ENCODE data around the gene INPP5J. TPM values are rescaled to one million over a fixed set of nuclear protein-coding genes. Genes with fewer than 3 reads are reported as not detected.

INPP5J gene
- total and polyA plus RNA-seq, 3 donors from 2014 or later = 5.2 to 17.2 (median 11.3) TPM

DNA sequence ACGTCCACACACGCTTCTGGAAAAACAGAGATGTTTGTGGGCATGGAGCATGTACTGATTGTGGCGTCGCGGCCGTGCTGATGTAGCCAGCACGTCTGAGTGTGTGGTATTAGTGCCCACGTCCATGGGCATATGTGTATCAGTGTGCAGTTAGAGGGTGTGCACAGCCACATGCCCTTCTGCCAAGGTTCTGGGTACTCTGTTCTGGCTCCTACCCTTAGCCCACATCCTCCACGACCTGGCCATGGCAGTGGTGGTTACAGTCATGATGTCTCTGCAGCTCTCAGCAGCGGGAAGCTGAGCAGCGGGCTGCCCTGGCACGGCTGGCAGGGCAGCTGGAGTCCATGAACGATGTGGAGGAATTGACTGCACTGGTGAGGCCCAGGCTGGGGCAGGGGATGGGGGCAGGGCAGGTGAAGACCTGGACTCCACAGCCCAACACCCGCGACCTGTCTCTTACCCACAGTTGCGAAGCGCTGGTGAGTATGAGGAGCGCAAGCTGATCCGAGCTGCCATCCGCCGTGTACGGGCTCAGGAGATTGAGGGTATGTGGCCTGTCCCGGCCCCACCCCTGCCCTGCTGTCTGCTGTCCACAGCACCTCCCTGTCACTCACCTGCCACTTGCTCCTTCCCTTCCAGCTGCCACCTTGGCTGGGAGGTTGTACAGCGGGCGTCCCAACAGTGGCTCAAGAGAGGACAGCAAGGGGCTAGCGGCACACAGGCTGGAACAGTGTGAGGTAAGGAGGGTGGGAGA is 34.4 kb upstream of the INPP5J start:
- Histone ChIP-seq H3K4me1 (peaks cover 21% of the 10 kb centered on the region), H3K27me3 (no peaks in the 10 kb centered on the region), H3K27ac (no peak overlapping the region), H3K4me3 (no peak overlapping the region), H3K36me3 (ENCODE audit: low read depth, missing control alignments) (no peaks in the 10 kb centered on the region), H3K9me3 (no peaks in the 10 kb centered on the region)
- intact Hi-C loops (cut with DNase I; ENCODE audit: low total_unique reads) = loop anchor here (5.0 kb wide), 1 partner anchor 141 kb away; no protein-coding TSS in a partner anchor
- TF ChIP-seq, protein P1, sequence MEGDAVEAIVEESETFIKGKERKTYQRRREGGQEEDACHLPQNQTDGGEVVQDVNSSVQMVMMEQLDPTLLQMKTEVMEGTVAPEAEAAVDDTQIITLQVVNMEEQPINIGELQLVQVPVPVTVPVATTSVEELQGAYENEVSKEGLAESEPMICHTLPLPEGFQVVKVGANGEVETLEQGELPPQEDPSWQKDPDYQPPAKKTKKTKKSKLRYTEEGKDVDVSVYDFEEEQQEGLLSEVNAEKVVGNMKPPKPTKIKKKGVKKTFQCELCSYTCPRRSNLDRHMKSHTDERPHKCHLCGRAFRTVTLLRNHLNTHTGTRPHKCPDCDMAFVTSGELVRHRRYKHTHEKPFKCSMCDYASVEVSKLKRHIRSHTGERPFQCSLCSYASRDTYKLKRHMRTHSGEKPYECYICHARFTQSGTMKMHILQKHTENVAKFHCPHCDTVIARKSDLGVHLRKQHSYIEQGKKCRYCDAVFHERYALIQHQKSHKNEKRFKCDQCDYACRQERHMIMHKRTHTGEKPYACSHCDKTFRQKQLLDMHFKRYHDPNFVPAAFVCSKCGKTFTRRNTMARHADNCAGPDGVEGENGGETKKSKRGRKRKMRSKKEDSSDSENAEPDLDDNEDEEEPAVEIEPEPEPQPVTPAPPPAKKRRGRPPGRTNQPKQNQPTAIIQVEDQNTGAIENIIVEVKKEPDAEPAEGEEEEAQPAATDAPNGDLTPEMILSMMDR (IDR thresholded peaks at IDR 0.05) = no peak
- TF ChIP-seq POLR2A (IDR thresholded peaks at IDR 0.05) = no peak
- WGBS, 2 donors = 90 to 94% methylated on average over 23 to 26 of the region's 26 CpGs
- no peak for DNase-seq

DNA sequence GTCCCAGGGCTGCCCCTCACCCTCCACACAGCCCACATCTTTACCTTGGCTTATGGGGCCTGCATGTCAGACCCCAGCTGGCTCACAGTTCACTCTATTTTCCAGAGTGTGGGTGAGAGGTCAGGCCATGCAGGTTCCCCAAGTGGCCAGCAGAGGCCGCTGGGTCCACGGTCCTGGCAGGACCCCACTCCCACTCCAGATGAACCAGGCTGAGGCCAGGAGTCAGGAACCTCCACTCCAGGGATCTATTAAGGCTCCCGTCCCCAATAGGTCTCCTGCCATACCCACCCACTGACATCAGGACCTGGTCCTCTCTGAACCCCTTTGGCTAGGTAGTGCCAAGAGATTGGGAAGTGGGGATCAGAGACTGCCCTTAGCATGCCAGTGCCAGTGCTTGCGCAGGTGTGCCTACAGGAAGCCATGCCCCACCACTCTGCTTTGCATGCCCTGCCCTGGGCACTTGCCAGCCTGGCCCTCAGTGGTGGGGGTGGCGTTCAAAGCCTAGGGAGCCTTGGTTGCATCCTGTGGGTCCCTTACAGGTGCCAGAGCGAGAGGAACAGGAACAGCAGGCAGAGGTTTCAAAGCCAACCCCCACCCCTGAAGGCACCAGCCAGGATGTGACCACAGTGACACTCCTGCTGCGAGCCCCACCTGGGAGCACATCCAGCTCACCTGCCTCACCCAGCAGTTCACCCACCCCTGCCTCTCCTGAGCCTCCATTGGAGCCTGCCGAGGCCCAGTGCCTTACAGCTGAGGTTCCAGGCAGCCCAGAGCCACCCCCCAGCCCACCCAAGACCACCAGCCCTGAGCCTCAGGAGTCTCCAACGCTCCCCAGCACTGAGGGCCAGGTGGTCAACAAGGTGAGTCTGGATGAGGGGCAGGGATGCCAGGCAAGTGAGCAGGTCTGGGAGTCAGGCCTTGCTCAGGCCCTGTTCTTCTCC is 33.3 kb upstream of the INPP5J start:
- Histone ChIP-seq H3K27me3 (no peaks in the 10 kb centered on the region), H3K9me3 (no peaks in the 10 kb centered on the region), H3K27ac (peak overlapping the region in 1 of 2 donors; percentile 45), H3K4me3 (no peak overlapping the region), H3K4me1 (peaks cover 11% of the 10 kb centered on the region), H3K36me3 (ENCODE audit: low read depth, missing control alignments) (no peaks in the 10 kb centered on the region)
- intact Hi-C loops (cut with DNase I; ENCODE audit: low total_unique reads) = loop anchor here (5.0 to 10.0 kb wide), 2 partner anchors 55 to 142 kb away; partner anchors contain the start of gene PLA2G3
- TF ChIP-seq, protein P1 (IDR thresholded peaks at IDR 0.05) = peak; percentile 66 to 77 (median 75)
- TF ChIP-seq POLR2A (IDR thresholded peaks at IDR 0.05) = no peak
- 72 to 100% methylated on average over 2 to 9 of the region's 9 CpGs for WGBS, 2 donors
- peak; percentile 54 for DNase-seq

DNA sequence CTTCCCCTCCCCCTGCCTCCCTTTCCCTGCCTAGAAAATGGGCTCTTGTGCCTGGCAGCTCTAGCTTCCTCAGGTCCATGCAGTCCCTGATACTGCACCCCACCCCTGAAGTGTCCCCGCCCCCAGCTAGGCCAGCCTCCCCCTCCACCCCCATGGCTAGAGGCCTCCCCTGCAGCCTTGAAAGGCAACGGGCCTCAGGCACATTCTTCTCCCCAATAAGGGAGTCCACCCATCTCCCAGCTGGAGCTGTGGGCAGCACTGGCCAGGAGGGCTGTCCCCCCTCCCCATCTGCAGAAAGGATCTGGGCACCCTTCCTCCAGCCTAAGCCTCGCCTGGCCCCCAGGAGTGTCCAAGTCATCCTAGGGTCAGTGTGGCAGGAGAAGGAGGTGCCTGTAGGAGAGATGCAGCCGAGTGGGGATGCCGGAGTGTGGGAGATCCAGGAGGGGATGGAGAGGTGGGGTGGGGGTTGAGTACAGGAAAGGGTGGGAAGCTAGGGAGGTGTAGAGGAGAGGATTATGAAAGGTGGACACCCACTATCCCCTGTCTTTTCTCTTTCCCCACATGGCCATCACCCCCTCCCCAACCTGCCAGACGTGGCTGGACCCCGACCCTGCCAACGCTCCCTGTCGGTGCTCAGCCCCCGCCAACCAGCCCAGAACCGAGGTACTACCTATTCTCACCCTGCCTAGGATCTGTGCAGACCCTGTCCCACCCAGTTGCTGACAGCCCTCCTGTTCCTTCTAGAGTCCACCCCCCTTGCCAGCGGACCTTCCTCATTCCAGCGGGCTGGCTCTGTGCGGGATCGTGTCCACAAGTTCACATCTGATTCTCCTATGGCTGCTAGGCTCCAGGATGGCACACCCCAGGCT is 32.3 kb upstream of the INPP5J start:
- WGBS, 2 donors = 81% methylated on average over 14 to 15 of the region's 15 CpGs
- Histone ChIP-seq H3K9me3 (no peaks in the 10 kb centered on the region), H3K27me3 (no peaks in the 10 kb centered on the region), H3K4me3 (no peak overlapping the region), H3K36me3 (ENCODE audit: low read depth, missing control alignments) (no peaks in the 10 kb centered on the region), H3K27ac (peak overlapping the region in 1 of 2 donors; percentile 45), H3K4me1 (peaks cover 7% of the 10 kb centered on the region)
- TF ChIP-seq, protein P1 (IDR thresholded peaks at IDR 0.05) = no peak
- no peak for TF ChIP-seq POLR2A (IDR thresholded peaks at IDR 0.05)
- intact Hi-C loops (cut with DNase I; ENCODE audit: low total_unique reads) = loop anchor here (10.0 kb wide), 1 partner anchor 54 kb away; the partner anchor contains the start of gene PLA2G3
- no peak for DNase-seq

Data from testis (tissue), 3 donors.